ENCODE measurements around the gene ETS2.
"Not testable (repeated sequence)": the region's sequence is repeated elsewhere in the genome, so short reads cannot be mapped to it uniquely, and the experiment has no call there.

Gene ETS2

DNA sequence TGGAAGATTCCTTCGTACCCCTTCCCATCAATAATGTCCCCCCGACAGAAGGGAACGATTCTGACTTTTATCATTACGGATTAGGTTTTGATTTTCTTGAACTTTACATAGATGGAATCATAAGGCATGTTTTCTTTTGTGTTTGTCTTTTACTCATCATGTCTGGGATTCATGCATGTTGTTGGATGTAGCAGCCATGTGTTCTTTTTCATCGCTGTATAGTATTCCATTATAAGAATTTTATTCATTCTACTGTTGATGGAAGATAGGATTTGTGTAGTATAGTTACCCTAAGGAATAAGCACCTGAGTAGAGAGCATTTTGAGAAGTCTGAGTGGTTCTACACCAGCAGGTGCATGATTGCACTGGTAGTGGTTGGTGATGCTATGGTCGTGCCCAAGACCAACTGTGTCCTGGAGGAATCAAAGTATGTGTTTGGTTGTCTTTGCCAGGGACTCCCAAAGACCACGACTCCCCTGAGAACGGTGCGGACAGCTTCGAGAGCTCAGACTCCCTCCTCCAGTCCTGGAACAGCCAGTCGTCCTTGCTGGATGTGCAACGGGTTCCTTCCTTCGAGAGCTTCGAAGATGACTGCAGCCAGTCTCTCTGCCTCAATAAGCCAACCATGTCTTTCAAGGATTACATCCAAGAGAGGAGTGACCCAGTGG is 13.5 kb downstream of the ETS2 start:
- no peak for DNase-seq

DNA sequence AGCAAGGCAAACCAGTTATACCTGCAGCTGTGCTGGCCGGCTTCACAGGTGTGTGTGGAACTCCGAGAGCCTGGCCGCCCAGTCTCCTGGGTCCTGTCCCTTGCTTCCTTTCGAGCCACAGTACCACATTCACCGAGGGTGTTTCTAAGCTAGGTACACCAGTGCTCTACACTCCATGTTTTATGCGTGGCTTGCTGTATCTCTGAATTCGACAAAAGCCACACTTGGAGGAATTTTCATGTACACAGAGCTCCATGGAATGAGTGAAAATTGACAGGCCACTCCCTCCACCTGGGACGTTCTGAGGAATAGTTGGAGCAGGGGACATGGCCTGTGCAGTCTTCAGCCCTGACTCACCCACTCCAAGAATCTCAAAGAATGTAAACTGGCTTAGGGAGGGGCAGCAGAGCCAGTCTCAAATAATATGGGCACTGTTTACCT is 14.0 kb downstream of the ETS2 start:
- no peak for DNase-seq

DNA sequence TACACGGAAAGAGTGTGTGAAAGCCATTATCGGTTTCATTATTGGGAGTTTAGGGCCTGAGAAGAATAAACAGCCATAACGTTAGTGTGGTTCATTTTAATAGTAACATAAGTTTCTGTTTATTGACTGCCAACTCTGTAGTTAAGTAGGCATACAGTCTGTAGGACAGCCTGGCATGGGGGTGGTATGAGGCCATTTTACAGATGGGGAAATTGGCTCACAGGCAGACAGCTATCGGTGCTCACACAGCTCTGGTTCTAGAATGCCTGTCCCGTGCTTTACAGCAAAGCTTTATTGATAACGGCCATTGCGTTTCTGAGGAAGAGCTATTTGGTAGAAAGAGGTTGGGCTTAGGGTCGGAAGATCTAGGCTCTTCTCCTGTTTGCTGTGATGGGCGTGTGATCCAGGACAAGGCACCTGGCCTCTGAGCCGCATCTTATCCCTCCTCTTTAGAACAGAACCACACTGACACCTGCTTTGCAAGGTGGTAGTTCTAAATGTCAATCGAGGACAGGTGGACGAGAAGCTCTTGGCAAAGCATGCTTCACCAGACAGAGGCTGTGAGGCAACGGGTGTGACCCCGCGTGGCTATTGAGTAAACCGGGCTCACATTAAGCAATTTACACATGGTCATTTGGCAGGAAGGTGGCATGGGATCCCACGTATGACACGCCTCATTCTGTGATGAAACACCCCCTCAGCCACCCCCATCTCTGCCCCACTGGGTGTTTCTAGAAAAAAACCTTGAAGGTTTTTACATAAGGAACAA is 14.9 kb downstream of the ETS2 start:
- DNase-seq = no peak

DNA sequence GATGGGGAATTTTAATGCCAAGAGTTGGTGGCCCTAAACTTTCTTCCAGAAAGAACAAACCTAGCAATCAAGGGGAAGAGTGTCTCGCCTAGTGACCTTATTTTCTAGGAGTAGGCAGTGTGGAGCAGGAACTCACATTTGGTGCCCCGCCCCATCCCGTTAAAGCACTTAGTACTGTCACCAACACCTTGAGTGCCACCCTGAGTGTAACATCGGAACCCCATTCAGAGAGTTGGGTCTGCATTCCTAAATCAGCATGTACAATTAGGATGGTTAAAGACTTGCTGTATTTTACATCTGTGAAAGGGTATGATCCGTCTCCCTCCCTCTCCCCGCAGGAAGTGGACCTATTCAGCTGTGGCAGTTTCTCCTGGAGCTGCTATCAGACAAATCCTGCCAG is 15.5 kb downstream of the ETS2 start:
- no peak for DNase-seq

- no peak for DNase-seq
These were observed 16.4 kb downstream of the ETS2 start for GRCh38 chr21:38821959-38822682.

- no peak for DNase-seq
These were observed 17.1 kb downstream of the ETS2 start for GRCh38 chr21:38822778-38823238.

- DNase-seq = no peak
These were observed 18.0 kb downstream of the ETS2 start for GRCh38 chr21:38823737-38824123.

- no peak for DNase-seq
These were observed 18.5 kb downstream of the ETS2 start for GRCh38 chr21:38824124-38824822.

DNA sequence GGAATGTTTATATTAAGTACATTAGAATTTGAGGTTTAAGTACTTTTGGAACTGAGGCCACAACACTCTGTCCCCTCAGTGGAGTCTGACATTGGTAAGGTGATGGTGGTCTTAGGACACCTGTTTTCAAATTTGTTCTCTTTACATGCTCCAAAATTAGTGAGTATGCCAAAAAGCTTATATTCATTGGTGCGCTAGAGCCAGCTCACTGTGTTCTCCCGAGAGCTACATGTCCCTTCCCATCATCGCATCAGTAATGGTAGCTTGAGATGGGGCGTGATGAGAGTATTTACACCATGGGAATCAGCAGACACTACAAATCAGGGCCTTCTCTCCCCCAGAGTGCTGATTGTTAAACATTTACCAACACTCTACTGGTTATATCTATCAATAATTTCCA is 19.5 kb downstream of the ETS2 start:
- DNase-seq = no peak

- DNase-seq = no peak
These were observed 20.2 kb downstream of the ETS2 start for GRCh38 chr21:38825921-38826320.

- not testable (repeated sequence) for DNase-seq
These were observed 22.4 kb downstream of the ETS2 start for GRCh38 chr21:38828111-38828510.

GRCh38 chr21:38830671-38831525 is 25.2 kb downstream of the ETS2 start:
- DNase-seq = no peak

DNA sequence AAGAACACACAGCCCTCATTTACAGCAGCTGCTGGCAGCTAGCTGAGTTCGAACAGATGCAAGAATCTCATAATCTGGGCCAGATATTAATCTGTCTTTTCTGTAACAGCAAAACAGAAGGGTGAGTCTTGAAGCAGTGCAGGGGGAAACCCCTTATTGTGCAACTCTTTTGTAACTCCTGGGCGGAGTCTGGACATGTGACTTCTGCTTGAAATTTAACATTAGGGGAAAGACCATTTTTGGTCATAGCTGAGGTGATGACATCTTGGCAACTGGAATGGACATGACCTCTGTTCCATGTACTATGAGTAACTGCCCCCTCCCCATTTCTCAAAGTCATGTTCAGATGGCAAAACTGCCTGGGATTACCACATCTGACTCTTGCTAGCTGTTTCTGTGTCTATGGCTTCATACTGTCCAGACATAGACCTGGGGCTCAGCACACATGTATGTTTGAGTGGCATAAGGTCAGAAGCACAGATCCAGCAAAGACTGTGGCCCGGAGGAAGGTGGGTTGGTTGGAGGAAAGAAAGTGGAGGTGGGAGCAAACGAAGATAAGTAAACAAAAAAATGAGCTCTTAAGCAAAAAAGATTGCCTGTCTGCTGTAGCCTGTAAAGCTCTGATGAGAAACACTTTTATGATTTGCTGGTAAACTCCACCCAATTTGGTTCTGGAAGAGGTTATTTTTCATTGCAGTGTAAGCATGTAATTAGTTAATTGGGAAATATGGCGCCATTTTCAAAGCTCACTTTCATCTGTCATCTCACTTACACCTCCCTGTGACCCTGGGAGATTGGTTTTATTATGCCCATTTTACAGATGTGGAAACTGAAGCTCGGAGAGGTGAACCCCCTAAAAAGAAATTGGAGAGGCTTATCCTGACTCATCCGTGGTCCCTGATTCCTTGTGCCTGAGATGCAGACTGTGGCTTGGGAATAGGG is 26.1 kb downstream of the ETS2 start:
- no peak for DNase-seq

- no peak for DNase-seq
These were observed 26.9 kb downstream of the ETS2 start for GRCh38 chr21:38832664-38833063.

- DNase-seq = no peak
These were observed 27.4 kb downstream of the ETS2 start for GRCh38 chr21:38833117-38833516.

DNA sequence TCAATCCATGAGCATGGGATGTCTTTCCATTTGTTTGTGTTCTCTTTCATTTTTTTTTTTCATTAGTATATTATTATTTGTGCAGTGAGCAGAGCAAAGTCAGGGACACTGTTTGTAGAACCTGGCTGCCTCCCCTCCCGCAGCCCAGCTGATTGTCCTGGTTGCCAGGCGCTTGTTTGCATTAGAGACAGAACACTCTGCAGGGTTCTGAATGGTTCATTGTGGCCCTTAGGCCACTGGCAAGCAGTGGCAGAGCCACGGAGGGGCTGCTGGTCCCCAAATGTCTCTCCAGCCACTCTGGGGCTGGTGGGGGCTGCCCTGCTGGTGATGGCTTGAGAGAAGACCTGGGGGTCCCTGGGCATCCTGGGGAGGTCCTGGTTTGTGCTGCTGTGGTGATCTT is 29.0 kb downstream of the ETS2 start:
- no peak for DNase-seq

DNA sequence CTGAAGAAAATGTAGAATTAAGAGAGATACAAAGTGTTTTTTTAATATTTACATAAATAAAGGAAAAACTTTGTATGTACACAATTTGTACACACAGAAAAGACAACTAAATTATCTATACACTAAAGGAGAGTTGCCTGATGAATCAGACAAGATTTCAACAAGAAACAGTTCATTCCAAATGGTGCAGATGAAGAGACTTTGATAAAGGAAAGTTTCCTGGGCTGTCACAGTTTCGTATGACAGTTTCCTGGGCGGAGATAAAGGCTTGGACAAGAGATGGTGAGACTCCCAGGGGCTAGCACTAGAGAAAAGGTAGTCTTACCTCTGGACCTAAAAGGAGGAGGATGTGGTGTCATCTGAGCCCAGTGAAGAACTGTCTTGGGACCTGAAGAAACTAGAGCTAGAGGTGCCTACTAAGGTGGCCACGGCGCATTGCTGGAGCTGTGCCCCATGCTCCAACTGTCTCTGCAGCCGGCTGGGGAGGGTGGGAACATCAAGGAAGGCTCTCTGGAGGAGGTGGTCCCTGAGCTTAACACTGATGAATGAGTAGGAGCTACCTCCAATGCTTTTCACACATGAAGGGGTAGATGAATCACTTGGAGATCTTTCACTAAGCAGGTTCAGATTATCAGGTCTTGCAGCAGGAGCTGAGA is 32.2 kb downstream of the ETS2 start:
- DNase-seq = no peak

DNA sequence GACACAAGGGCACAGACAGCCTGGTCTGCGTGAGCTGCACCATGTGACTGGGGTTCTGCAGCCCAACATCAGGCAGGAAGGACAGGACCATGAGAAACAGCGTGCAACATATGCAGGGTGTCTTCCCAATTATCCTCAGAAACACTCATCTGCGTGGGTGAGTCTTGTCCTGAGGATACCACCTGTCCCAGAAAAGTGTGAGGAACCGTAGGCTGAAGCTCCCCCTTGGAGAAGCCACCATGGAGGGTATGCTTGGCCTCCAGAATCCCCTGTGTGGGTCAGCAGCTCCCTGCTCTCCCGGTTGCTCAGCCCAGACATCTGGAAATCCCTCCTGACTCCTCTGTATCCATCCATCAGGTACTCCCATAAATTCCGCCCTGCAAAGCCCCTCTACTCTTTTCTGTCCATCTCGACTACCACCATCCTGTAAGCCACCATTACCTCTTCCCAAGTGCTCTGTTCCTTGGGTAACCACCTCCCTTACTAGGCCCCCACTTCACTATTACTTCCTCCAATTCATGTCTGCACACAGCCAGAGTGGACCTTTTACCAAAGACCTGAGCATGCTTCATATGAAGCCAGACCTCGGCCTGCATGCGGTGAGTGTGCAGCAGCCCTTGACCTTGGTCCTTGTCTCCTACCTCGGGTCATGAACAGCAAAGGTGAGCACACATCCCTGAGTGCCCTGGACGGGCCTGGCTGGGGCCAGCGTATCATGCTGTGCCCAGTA is 33.0 kb downstream of the ETS2 start:
- no peak for DNase-seq

Data from activated CD8-positive, alpha-beta memory T cell treated with anti-CD3 and anti-CD28 coated beads, Interleukin-2, amount 50 U/mL, for 4 hours (primary cell).